SK-N-MC (cell line): ENCODE measurements around the gene CDC37.

Source experiments
- EZH2 ChIP-seq: fragments of 200-600 bp; sonication (generic); IDR thresholded peaks from one replicate; pipeline ENCODE4 v1.6.1; 2017; ENCODE audit warnings: antibody characterized with exemption
- POLR2AphosphoS5 ChIP-seq: IDR thresholded peaks from 2 replicates; pipeline ENCODE4 v1.6.1; 2012; ENCODE audit warnings: mild to moderate bottlenecking, low read depth, low read length, borderline replicate concordance

GRCh38 chr19:10388957-10389356 is 14.4 kb downstream of the CDC37 start:
- TF ChIP-seq POLR2AphosphoS5 (peak; percentile 55), EZH2 (no peak)
